Endothelial cell of umbilical vein (primary cell): ENCODE results near the gene MAP4K5. TPM values are rescaled to one million over a fixed set of nuclear protein-coding genes. Genes with fewer than 3 reads are reported as not detected.

Experiments
- BruUV-seq: library from RNA; stranded (reverse); fragments of 400-500 nt; replicated peaks from 2 replicates; lab custom pipeline; 2021; lab: Mats Ljungman, UMichigan
- CTCF ChIA-PET: fragments of 300-600, 350-600 bp; sonication (Branson Sonifier 250); formaldehyde crosslinking; loops from one replicate; lab custom pipeline; 2021; ENCODE audit warnings: antibody characterized with exemption, inconsistent platforms; lab: Charles Lee
- POLR2A ChIA-PET: fragments of 300-600, 350-600 bp; sonication (Branson Sonifier 250); formaldehyde crosslinking; loops from one replicate; lab custom pipeline; 2021; ENCODE audit warnings: antibody characterized with exemption, inconsistent platforms; lab: Charles Lee
- DNase-seq: peaks from one replicate; pipeline ENCODE4 v3.0.0-alpha.2; 2011; ENCODE audit warnings: low read depth, low spot score
- FAIRE-seq: peaks from 2 replicates; lab custom pipeline; 2011; peaks lifted over from hg19 to GRCh38; lab: Jason Lieb, UNC
- H2AFZ ChIP-seq: 2 replicates; pipeline ENCODE4 v1.6.0; 2012; ENCODE audit warnings: low read depth, low read length, control low read depth, inconsistent platforms
- H3K27ac ChIP-seq: 2 replicates; pipeline ENCODE4 v1.5.1; 2011; ENCODE audit warnings: low read depth, mild to moderate bottlenecking, control low read depth, low read length, moderate library complexity; ENCODE audit not compliant: insufficient read depth
- H3K27me3 ChIP-seq, 2 experiments: 2 replicates each; pipeline versions ENCODE4 v1.6.0 to v1.6.1; 2011; ENCODE audit warnings: low read length in 2 of 2, mixed read lengths in 1 of 2; ENCODE audit not compliant: control insufficient read depth in 2 of 2, insufficient read depth in 2 of 2
- H3K36me3 ChIP-seq, 2 experiments: 2 replicates in 1 of 2; 3 replicates in 1 of 2; pipeline ENCODE4 v1.5.1; 2011; ENCODE audit warnings: low read length in 2 of 2, mild to moderate bottlenecking in 1 of 2, moderate library complexity in 1 of 2; ENCODE audit not compliant: control insufficient read depth in 2 of 2, insufficient read depth in 2 of 2; ENCODE audit errors: extremely low read depth in 1 of 2
- H3K4me1 ChIP-seq: 3 replicates; pipeline ENCODE4 v1.5.1; 2011; ENCODE audit warnings: mild to moderate bottlenecking, low read length; ENCODE audit not compliant: control insufficient read depth, insufficient read depth; ENCODE audit errors: extremely low read depth
- H3K4me2 ChIP-seq: 2 replicates; pipeline ENCODE4 v1.6.1; 2011; ENCODE audit warnings: low read length, control low read depth, mixed read lengths; ENCODE audit not compliant: insufficient read depth
- H3K4me3 ChIP-seq, 3 experiments: fragments of 200-600 bp in 1 of 3; sonication (generic), shearing (Covaris generic) in 1 of 3; replicated peaks in 1 of 3; 2 replicates each; pipeline ENCODE4 v1.5.1; 2011 to 2016; ENCODE audit warnings: control low read depth in 3 of 3, low read length in 3 of 3, mild to moderate bottlenecking in 2 of 3, inconsistent platforms in 1 of 3, low read depth in 1 of 3, moderate library complexity in 1 of 3; ENCODE audit not compliant: insufficient read depth in 1 of 3
- H3K79me2 ChIP-seq: 2 replicates; pipeline ENCODE4 v1.6.0; 2012; ENCODE audit warnings: low read length, inconsistent platforms; ENCODE audit not compliant: control insufficient read depth, insufficient read depth
- H3K9ac ChIP-seq: replicated peaks from 2 replicates; pipeline ENCODE3; 2011; ENCODE audit warnings: low read length, control low read depth; ENCODE audit not compliant: insufficient read depth; ENCODE audit errors: extremely low read depth
- H3K9me1 ChIP-seq: replicated peaks from 3 replicates; pipeline ENCODE4 v1.6.0; 2011; ENCODE audit warnings: mild to moderate bottlenecking, low read length; ENCODE audit not compliant: control insufficient read depth, insufficient read depth; ENCODE audit errors: extremely low read depth
- H3K9me3 ChIP-seq: replicated peaks from 2 replicates; pipeline ENCODE4 v1.5.1; 2012; ENCODE audit warnings: low read length, inconsistent platforms; ENCODE audit not compliant: control insufficient read depth, insufficient read depth
- H4K20me1 ChIP-seq: replicated peaks from 2 replicates; pipeline ENCODE3; 2011; ENCODE audit warnings: mild to moderate bottlenecking, low read length; ENCODE audit not compliant: control insufficient read depth, insufficient read depth; ENCODE audit errors: extremely low read depth
- EZH2 ChIP-seq: IDR thresholded peaks from 2 replicates; pipeline ENCODE4 v1.6.1; 2012; ENCODE audit warnings: borderline replicate concordance, low read depth, mild to moderate bottlenecking, moderate library complexity, low read length, inconsistent platforms; ENCODE audit not compliant: severe bottlenecking
- FOS ChIP-seq: IDR thresholded peaks from 2 replicates; pipeline ENCODE4 v1.6.1; 2011; ENCODE audit warnings: mild to moderate bottlenecking, low read length, moderate library complexity, borderline replicate concordance; ENCODE audit not compliant: insufficient read depth
- GATA2 ChIP-seq: IDR thresholded peaks from 2 replicates; pipeline ENCODE4 v1.7.0; 2011; ENCODE audit warnings: low read depth, mild to moderate bottlenecking, moderate library complexity, mixed read lengths, low read length; ENCODE audit not compliant: insufficient read length, insufficient read depth
- JUN ChIP-seq: IDR thresholded peaks from 2 replicates; pipeline ENCODE4 v1.6.1; 2011; ENCODE audit warnings: borderline replicate concordance, low read depth; ENCODE audit not compliant: insufficient read length, insufficient read depth
- MYC ChIP-seq: IDR thresholded peaks from one replicate; pipeline ENCODE4 v1.6.1; 2011; ENCODE audit warnings: mild to moderate bottlenecking, low read depth, low read length
- POLR2A ChIP-seq: IDR thresholded peaks from 2 replicates; pipeline ENCODE4 v1.6.1; 2012; ENCODE audit warnings: low read depth, mild to moderate bottlenecking, control low read depth, low read length
- POLR2AphosphoS5 ChIP-seq: IDR thresholded peaks from 2 replicates; pipeline ENCODE4 v1.6.1; 2012; ENCODE audit warnings: low read depth, mild to moderate bottlenecking, control low read depth, low read length, moderate library complexity; ENCODE audit not compliant: insufficient read depth
- dilution Hi-C: fragments of 300-500 bp; cut with MboI; formaldehyde crosslinking; loops from one replicate; pipeline ENCODE4 v1.15.0; 2019; ENCODE audit warnings: low sequenced_read_pairs; ENCODE audit not compliant: extremely low pct_ligation_motif_present
- intact Hi-C: fragments of 100-400 bp; cut with micrococcal nuclease; formaldehyde crosslinking; loops from one replicate; pipeline ENCODE4 v1.10.0; 2022
- polyA plus RNA-seq, 4 experiments: library from polyadenylated mRNA; depleted of rRNA in 3 of 4; stranded (reverse) in 3 of 4; unstranded in 1 of 4; fragments of >200 nt; gene quantifications; 2 replicates each; pipeline versions ENCODE4 v1.2.1 to v1.2.3, GENCODE V29; 2011 to 2012; ENCODE audit warnings: missing spikeins in 1 of 4
- total RNA-seq: library from RNA; stranded (reverse); gene quantifications from 2 replicates; pipeline ENCODE4 v1.2.3, GENCODE V29; 2021

Gene MAP4K5
- total and polyA plus RNA-seq, 2 donors (not counting 3 experiments of a cell fraction or from before 2014, with no cell fraction given), result 17.4 to 73.7 TPM

DNA sequence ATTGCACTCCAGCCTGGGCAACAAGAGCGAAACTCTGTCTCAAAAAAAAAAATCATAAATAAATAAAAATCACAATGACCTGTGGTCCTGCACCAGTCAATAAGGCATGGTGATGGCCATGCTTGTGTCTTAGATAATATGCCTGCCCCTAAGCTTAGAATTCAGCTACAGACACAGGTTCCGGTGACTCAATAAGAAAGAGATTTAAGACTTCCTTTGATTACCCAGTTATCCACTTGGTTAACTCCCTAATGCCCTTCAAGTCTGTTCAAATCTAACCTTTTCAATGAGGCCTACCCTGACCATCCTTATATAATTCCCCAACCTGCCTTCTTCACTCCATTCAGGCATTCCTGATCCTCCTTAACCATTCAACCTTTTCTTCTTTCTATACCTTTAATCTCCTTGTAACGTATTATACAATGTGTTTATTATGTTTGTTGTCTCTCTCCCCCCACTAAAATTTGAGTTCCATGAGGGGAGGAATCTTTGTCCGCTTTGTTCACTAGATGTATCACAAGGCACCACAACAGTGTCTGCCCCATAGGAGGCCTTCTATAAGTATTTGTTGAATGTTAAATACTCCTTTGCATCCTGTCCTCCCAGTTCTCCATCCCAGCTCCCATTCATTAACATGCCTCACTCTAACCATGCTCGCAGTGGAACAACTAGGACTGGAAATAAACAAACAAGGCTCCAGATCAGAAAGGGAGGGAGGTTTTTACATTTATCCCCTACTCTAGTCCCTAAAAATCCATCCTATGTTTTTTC is 8.9 kb downstream of the MAP4K5 start:
- POLR2A ChIA-PET, result no interaction called here
- intact Hi-C loops (no loop called here), dilution Hi-C loops (no loop called here)
- TF ChIP-seq POLR2A, result no peak
- no peak for TF ChIP-seq EZH2
- TF ChIP-seq POLR2AphosphoS5, result no peak
- no peak for TF ChIP-seq GATA2
- no peak for TF ChIP-seq JUN
- TF ChIP-seq FOS, result no peak
- no peak for TF ChIP-seq MYC
- Histone ChIP-seq H3K27ac (no peak overlapping the region), H4K20me1 (no peaks in the 10 kb centered on the region), H3K27me3 (no peaks in the 10 kb centered on the region), H3K9me3 (no peaks in the 10 kb centered on the region), H3K4me1 (peaks cover 40% of the 10 kb centered on the region), H3K9ac (no peak overlapping the region), H3K9me1 (no peaks in the 10 kb centered on the region), H2AFZ (no peak overlapping the region), H3K79me2 (peaks cover 93% of the 10 kb centered on the region), H3K36me3 (no peaks in the 10 kb centered on the region), H3K4me2 (peak overlapping the region; percentile 2), H3K4me3 (no peak overlapping the region)
- CTCF ChIA-PET, result interaction anchor here (1.0 to 1.6 kb wide), 3 partner anchors 9 to 206 kb away, joined by 3 to 4 read pairs (median 3); partner anchors contain the start of gene MAP4K5
- peak; percentile 26 for FAIRE-seq
- TSS peak; percentile 52 for BruUV-seq
- DNase-seq, result no peak
